SK-N-SH (cell line): ENCODE measurements around the gene MRPS35. TPM values are rescaled to one million over a fixed set of nuclear protein-coding genes. Genes with fewer than 3 reads are reported as not detected.

Source experiments
- CTCF ChIA-PET: fragments of 300-600, 350-600 bp; formaldehyde crosslinking; extraction: SDS; loops from one replicate; lab custom pipeline; 2021; lab: Yijun Ruan, JAX
- POLR2A ChIA-PET: fragments of 350-600 bp; sonication (Branson Sonifier 250); formaldehyde crosslinking; extraction: SDS; loops from one replicate; lab custom pipeline; 2020; ENCODE audit warnings: antibody characterized with exemption, inconsistent platforms; lab: Yijun Ruan, JAX
- DNase-seq: peaks from one replicate; pipeline ENCODE4 v3.0.0; 2012
- H2AFZ ChIP-seq: fragments of 200-600 bp; sonication (generic); 2 replicates; pipeline ENCODE4 v1.8.1; 2016; ENCODE audit warnings: antibody characterized with exemption, mild to moderate bottlenecking, low read depth
- H3F3A ChIP-seq: fragments of 200-600 bp; sonication (generic); replicated peaks from 2 replicates; pipeline ENCODE3; 2016; ENCODE audit warnings: antibody characterized with exemption, mild to moderate bottlenecking; ENCODE audit not compliant: insufficient read depth
- H3K27ac ChIP-seq, 2 experiments: fragments of 200-500 bp in 1 of 2; fragments of 200-600 bp in 1 of 2; sonication (Bioruptor generic) in 1 of 2; sonication (generic), shearing (Covaris generic) in 1 of 2; 2 replicates each; pipeline versions ENCODE4 v1.5.1 to v1.6.1; 2014 to 2016; ENCODE audit warnings: low read depth in 2 of 2, inconsistent platforms in 1 of 2, low read length in 1 of 2, mild to moderate bottlenecking in 1 of 2, mixed read lengths in 1 of 2
- H3K27me3 ChIP-seq: fragments of 200-600 bp; sonication (generic), shearing (Covaris generic); 2 replicates; pipeline ENCODE4 v1.6.1; 2016; ENCODE audit warnings: mixed run types; ENCODE audit not compliant: insufficient read depth
- H3K36me3 ChIP-seq, 2 experiments: fragments of 200-500 bp in 1 of 2; fragments of 200-600 bp in 1 of 2; sonication (Bioruptor generic) in 1 of 2; sonication (generic) in 1 of 2; replicated peaks in 1 of 2; 2 replicates each; pipeline versions ENCODE3 to v1.5.1; 2014 to 2016; ENCODE audit warnings: low read length in 1 of 2, mild to moderate bottlenecking in 1 of 2; ENCODE audit not compliant: insufficient read depth in 2 of 2, control insufficient read depth in 1 of 2
- H3K4me1 ChIP-seq, 2 experiments: fragments of 200-500 bp in 1 of 2; fragments of 200-600 bp in 1 of 2; sonication (Bioruptor generic) in 1 of 2; sonication (generic), shearing (Covaris generic) in 1 of 2; 2 replicates each; pipeline versions ENCODE4 v1.5.1 to v1.6.1; 2014 to 2016; ENCODE audit warnings: low read depth in 1 of 2, low read length in 1 of 2, mixed run types in 1 of 2; ENCODE audit not compliant: insufficient read depth in 2 of 2, control insufficient read depth in 1 of 2
- H3K4me2 ChIP-seq: fragments of 200-600 bp; sonication (generic), shearing (Covaris generic); 2 replicates; pipeline ENCODE4 v1.6.1; 2017; ENCODE audit warnings: mixed run types
- H3K4me3 ChIP-seq, 2 experiments: fragments of 200-500 bp in 1 of 2; fragments of 200-600 bp in 1 of 2; sonication (Bioruptor generic) in 1 of 2; sonication (generic), shearing (Covaris generic) in 1 of 2; 2 replicates each; pipeline versions ENCODE4 v1.5.1 to v1.8.1; 2014 to 2016; ENCODE audit warnings: low read depth in 2 of 2, inconsistent platforms in 1 of 2, low read length in 1 of 2, mild to moderate bottlenecking in 1 of 2, mixed read lengths in 1 of 2, moderate library complexity in 1 of 2
- H3K79me2 ChIP-seq: fragments of 200-600 bp; sonication (generic); 2 replicates; pipeline ENCODE4 v1.8.1; 2017; ENCODE audit warnings: mild to moderate bottlenecking; ENCODE audit not compliant: insufficient read depth
- H3K9ac ChIP-seq: fragments of 200-600 bp; sonication (generic); 2 replicates; pipeline ENCODE4 v1.6.1; 2017; ENCODE audit warnings: mixed run types
- H3K9me2 ChIP-seq: fragments of 200-600 bp; sonication (generic); 2 replicates; pipeline ENCODE4 v1.6.1; 2017; ENCODE audit warnings: mixed run types
- H3K9me3 ChIP-seq: fragments of 200-600 bp; sonication (generic); 2 replicates; pipeline ENCODE4 v1.6.1; 2017; ENCODE audit warnings: mixed run types, mild to moderate bottlenecking, moderate library complexity
- H4K20me1 ChIP-seq: fragments of 200-600 bp; sonication (generic); 2 replicates; pipeline ENCODE4 v1.6.1; 2017; ENCODE audit warnings: mild to moderate bottlenecking, mixed run types; ENCODE audit not compliant: insufficient read depth
- ELF1 ChIP-seq: IDR thresholded peaks from 2 replicates; pipeline ENCODE4 v1.4.0; 2012
- FOSL2 ChIP-seq: IDR thresholded peaks from 2 replicates; pipeline ENCODE4 v1.4.0; 2012; ENCODE audit warnings: low read depth, mild to moderate bottlenecking, moderate library complexity, borderline replicate concordance
- MAX ChIP-seq: IDR thresholded peaks from 2 replicates; pipeline ENCODE4 v1.4.0; 2012; ENCODE audit warnings: low read depth
- NRF1 ChIP-seq: IDR thresholded peaks from 2 replicates; pipeline ENCODE4 v1.6.1; 2012; ENCODE audit warnings: low read depth, mild to moderate bottlenecking, low read length
- POLR2AphosphoS5 ChIP-seq: IDR thresholded peaks from 2 replicates; pipeline ENCODE4 v1.6.1; 2012; ENCODE audit warnings: low read depth, low read length
- REST ChIP-seq: IDR thresholded peaks from 2 replicates; pipeline ENCODE4 v1.6.1; 2012; ENCODE audit warnings: mild to moderate bottlenecking, low read depth, low read length, moderate library complexity
- RFX5 ChIP-seq: IDR thresholded peaks from 2 replicates; pipeline ENCODE4 v1.6.1; 2012; ENCODE audit warnings: mild to moderate bottlenecking, improper control_type of control experiment, low read length
- SMC3 ChIP-seq: IDR thresholded peaks from 2 replicates; pipeline ENCODE4 v1.6.1; 2012; ENCODE audit warnings: low read depth, low read length, improper control_type of control experiment
- TCF12 ChIP-seq: IDR thresholded peaks from 2 replicates; pipeline ENCODE4 v1.4.0; 2012
- WGBS: methylation state at CpG from one replicate; pipeline ENCODE4 v1.1.6; 2017; ENCODE audit warnings: low lambda C conversion rate; 5-methylcytosine and 5-hydroxymethylcytosine counted together
- polyA plus RNA-seq, 3 experiments: library from polyadenylated mRNA; depleted of rRNA; stranded (reverse); fragments of >200 nt; gene quantifications; 2 replicates each; pipeline ENCODE4 v1.2.3, GENCODE V29; 2012

MRPS35 gene
- polyA plus RNA-seq, 1 of the 3 experiments (the other 2 are of a cell fraction) = 32.4 TPM

GRCh38 chr12:27769142-27769673 is 58.6 kb downstream of the MRPS35 start:
- Histone ChIP-seq H2AFZ (no peak overlapping the region), H3K27me3 (no peaks in the 10 kb centered on the region), H3K4me3 (no peak overlapping the region), H3K9ac (no peak overlapping the region), H3K27ac (no peak overlapping the region), H3F3A (peaks cover 15% of the 10 kb centered on the region), H3K79me2 (no peaks in the 10 kb centered on the region), H4K20me1 (no peaks in the 10 kb centered on the region), H3K4me2 (no peak overlapping the region), H3K9me3 (no peaks in the 10 kb centered on the region), H3K9me2 (no peaks in the 10 kb centered on the region), H3K36me3 (no peaks in the 10 kb centered on the region), H3K4me1 (peaks cover 0 to 22% of the 10 kb centered on the region in 2 experiments; a peak in 2 of 4 replicates)
- WGBS = 71% methylated on average over 8 of the region's 8 CpGs
- TF ChIP-seq MAX (no peak), REST (no peak), RFX5 (no peak), POLR2AphosphoS5 (no peak), SMC3 (no peak), TCF12 (no peak)
- ChIA-PET POLR2A (interaction anchor here (1.2 kb wide), 1 partner anchor 10 kb away, joined by 3 read pairs; no protein-coding TSS in a partner anchor), CTCF (interaction anchor here (1.1 to 3.1 kb wide), 3 partner anchors 11 to 52 kb away, joined by 3 to 10 read pairs (median 3); partner anchors contain the start of genes KLHL42 and MANSC4)
- no peak for DNase-seq

- Histone ChIP-seq H3K27me3 (no peaks in the 10 kb centered on the region), H3K36me3 (no peaks in the 10 kb centered on the region), H3K9me3 (no peaks in the 10 kb centered on the region), H2AFZ (peak overlapping the region; percentile 81; the same call in 1 of the 2 replicates), H3K4me3 (no peak overlapping the region), H3K9me2 (no peaks in the 10 kb centered on the region), H4K20me1 (no peaks in the 10 kb centered on the region), H3K27ac (peak overlapping the region in 1 of 2 experiments; percentile 41; a peak in 2 of 4 replicates), H3K9ac (no peak overlapping the region), H3K4me1 (peaks cover 0 to 22% of the 10 kb centered on the region in 2 experiments; a peak in 2 of 4 replicates), H3K79me2 (no peaks in the 10 kb centered on the region), H3K4me2 (no peak overlapping the region), H3F3A (peaks cover 16% of the 10 kb centered on the region)
- ChIA-PET CTCF (interaction anchor here (3.1 kb wide), 1 partner anchor 8 kb away, joined by 10 read pairs; the partner anchor contains the start of genes KLHL42 and MANSC4), POLR2A (no interaction called here)
- TF ChIP-seq ELF1 (no peak), REST (no peak), FOSL2 (no peak), TCF12 (no peak), NRF1 (no peak)
- no peak for DNase-seq
- WGBS = 89% methylated on average over 3 of the region's 3 CpGs
These were observed 61.1 kb downstream of the MRPS35 start for GRCh38 chr12:27771481-27772327.
